Left ventricle myocardium inferior (tissue), 1 donor: ENCODE results near the gene PSME2. TPM values are rescaled to one million over a fixed set of nuclear protein-coding genes. Genes with fewer than 3 reads are reported as not detected.

Source experiments
- DNase-seq: peaks from one replicate; pipeline ENCODE4 v3.0.0-alpha.2; 2020
- H3K27ac ChIP-seq: fragments of 200-600 bp; replicated peaks from 2 replicates; pipeline ENCODE4 v1.8.0; 2021
- H3K27me3 ChIP-seq: fragments of 200-600 bp; 2 replicates; pipeline ENCODE4 v1.8.0; 2021; ENCODE audit warnings: low read depth
- H3K36me3 ChIP-seq: fragments of 200-600 bp; 2 replicates; pipeline ENCODE4 v1.8.0; 2021
- H3K4me1 ChIP-seq: fragments of 200-600 bp; 2 replicates; pipeline ENCODE4 v1.8.0; 2021
- H3K4me3 ChIP-seq: fragments of 200-600 bp; 2 replicates; pipeline ENCODE4 v1.8.0; 2021; ENCODE audit warnings: mild to moderate bottlenecking, moderate library complexity
- H3K9me3 ChIP-seq: fragments of 200-600 bp; replicated peaks from 2 replicates; pipeline ENCODE4 v1.8.0; 2021
- CTCF ChIP-seq: fragments of 200-600 bp; IDR thresholded peaks from 2 replicates; pipeline ENCODE4 v1.8.0; 2021; ENCODE audit warnings: antibody characterized with exemption, mild to moderate bottlenecking, borderline replicate concordance
- intact Hi-C: fragments of 100-400 bp; cut with micrococcal nuclease; formaldehyde crosslinking; loops from one replicate; pipeline ENCODE4 v1.11.0; 2022
- total RNA-seq: library from RNA; stranded (reverse); fragmentation: NEBNext Ultra II Directional; extraction: Animal tissue kit (Norgen Biotek cat#: 25700); gene quantifications from one replicate; pipeline ENCODE4 v1.2.1, GENCODE V29; 2021
- donor health status: DM: no; HTN: yes; CAD: no; lungs with severe emphysema.

PSME2 gene
- total RNA-seq, 1 donor from 2014 or later: 89.7 TPM

GRCh38 chr14:24182110-24182882 is 35.9 kb upstream of the PSME2 start:
- H3K9me3 ChIP-seq: no peaks in the 10 kb centered on the region
- TF ChIP-seq CTCF: no peak
- no peak overlapping the region for H3K27ac ChIP-seq
- no peak overlapping the region for H3K4me3 ChIP-seq
- peaks cover 84% of the 10 kb centered on the region for H3K36me3 ChIP-seq
- H3K4me1 ChIP-seq: peaks cover 18% of the 10 kb centered on the region
- intact Hi-C loops: no loop called here
- DNase-seq: no peak
- no peaks in the 10 kb centered on the region for H3K27me3 ChIP-seq

DNA sequence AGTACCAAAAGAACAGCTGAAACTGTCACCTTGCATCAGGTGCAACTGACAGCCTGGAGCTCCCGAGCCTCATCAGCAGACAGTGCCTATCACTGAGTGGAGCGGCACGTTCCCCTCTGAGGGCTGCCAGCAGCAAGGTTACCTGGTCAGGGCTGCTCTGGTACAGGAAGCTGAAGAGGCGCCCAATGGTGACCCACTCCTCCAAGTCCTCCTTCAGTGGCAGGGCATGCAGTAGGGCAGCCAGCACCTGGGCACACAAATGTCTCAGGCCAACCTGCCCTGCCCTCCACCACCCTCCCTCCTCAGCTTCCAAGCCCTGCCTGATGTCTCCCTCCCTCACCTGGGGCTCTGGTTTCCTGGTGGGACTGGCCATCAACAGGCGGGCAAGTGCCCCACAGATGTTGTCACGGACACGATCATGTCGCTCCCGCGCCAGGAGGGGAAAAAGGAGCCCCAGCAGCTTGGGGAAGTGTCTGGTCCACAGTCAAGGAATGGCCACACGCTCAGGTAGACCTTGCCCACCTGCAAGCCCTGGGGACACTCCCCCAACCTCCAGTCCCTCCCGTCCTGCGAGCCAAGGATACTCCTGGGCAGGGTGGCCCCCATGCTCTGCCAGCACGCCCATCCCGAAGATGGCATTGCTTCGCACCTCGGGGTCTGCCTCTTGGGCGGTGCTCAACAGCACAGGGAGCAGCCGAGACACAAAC is 35.1 kb upstream of the PSME2 start:
- Histone ChIP-seq H3K36me3 (peaks cover 88% of the 10 kb centered on the region), H3K27ac (no peak overlapping the region), H3K4me1 (peaks cover 17% of the 10 kb centered on the region), H3K9me3 (no peaks in the 10 kb centered on the region), H3K4me3 (no peak overlapping the region), H3K27me3 (no peaks in the 10 kb centered on the region)
- no peak for TF ChIP-seq CTCF
- no peak for DNase-seq
- intact Hi-C loops: no loop called here

GRCh38 chr14:24179961-24180796 is 33.8 kb upstream of the PSME2 start:
- Histone ChIP-seq H3K27ac (peak overlapping the region; percentile 57), H3K36me3 (peaks cover 77% of the 10 kb centered on the region), H3K9me3 (no peaks in the 10 kb centered on the region), H3K27me3 (no peaks in the 10 kb centered on the region), H3K4me3 (no peak overlapping the region), H3K4me1 (peaks cover 17% of the 10 kb centered on the region)
- no peak for DNase-seq
- TF ChIP-seq CTCF: no peak
- intact Hi-C loops: no loop called here

- no peak for TF ChIP-seq CTCF
- H3K36me3 ChIP-seq: peaks cover 70% of the 10 kb centered on the region
- peaks cover 17% of the 10 kb centered on the region for H3K4me1 ChIP-seq
- intact Hi-C loops: no loop called here
- H3K27ac ChIP-seq: peak overlapping the region; percentile 57
- no peaks in the 10 kb centered on the region for H3K27me3 ChIP-seq
- H3K9me3 ChIP-seq: no peaks in the 10 kb centered on the region
- DNase-seq: no peak
- no peak overlapping the region for H3K4me3 ChIP-seq
Observed at GRCh38 chr14:24179294-24179960, 33.0 kb upstream of the PSME2 start.
